ENCODE measurements around the gene INPP5A.

INPP5A gene

GRCh38 chr10:132730573-132730953 is 193.0 kb downstream of the INPP5A start:
- H3K4me3 ChIP-seq (replicated peaks; ENCODE audit: insufficient read depth, low read length): no peak overlapping the region
- DNase-seq (ENCODE audit: low read depth in 1 of 2, low spot score in 1 of 2): no peak
- TF ChIP-seq REST (IDR thresholded peaks at IDR 0.05; ENCODE audit: insufficient replicate concordance, low read depth): no peak
- TF ChIP-seq SPI1 (IDR thresholded peaks at IDR 0.05; ENCODE audit: borderline replicate concordance, low read depth): no peak
- no peak for TF ChIP-seq GABPA (IDR thresholded peaks at IDR 0.05; ENCODE audit: low read depth)
- no peak for TF ChIP-seq CTCF (IDR thresholded peaks at IDR 0.05; ENCODE audit: insufficient read depth, low read length)
- TF ChIP-seq POLR2AphosphoS5 (IDR thresholded peaks at IDR 0.05; ENCODE audit: low read depth): no peak

GRCh38 chr10:132732518-132732917 is 194.9 kb downstream of the INPP5A start:
- Histone ChIP-seq H3K27ac (replicated peaks) (no peak overlapping the region), H3K4me3 (replicated peaks; ENCODE audit: insufficient read depth, low read length) (no peak overlapping the region), H3K27me3 (ENCODE audit: insufficient read depth, poor library complexity, severe bottlenecking) (no peaks in the 10 kb centered on the region)
- DNase-seq (ENCODE audit: low read depth in 1 of 2, low spot score in 1 of 2): no peak
- TF ChIP-seq SPI1 (IDR thresholded peaks at IDR 0.05; ENCODE audit: borderline replicate concordance, low read depth) (no peak), CTCF (IDR thresholded peaks at IDR 0.05; ENCODE audit: insufficient read depth, low read length) (no peak), POLR2AphosphoS5 (IDR thresholded peaks at IDR 0.05; ENCODE audit: low read depth) (no peak), GABPA (IDR thresholded peaks at IDR 0.05; ENCODE audit: low read depth) (no peak), REST (IDR thresholded peaks at IDR 0.05; ENCODE audit: insufficient replicate concordance, low read depth) (no peak)

More at GRCh38 chr10:132730573-132730953, 193.0 kb downstream of the INPP5A start:
- Histone ChIP-seq H3K27ac (replicated peaks) (no peak overlapping the region), H3K27me3 (ENCODE audit: insufficient read depth, poor library complexity, severe bottlenecking) (no peaks in the 10 kb centered on the region)

- DNase-seq (ENCODE audit: low read depth in 1 of 2, low spot score in 1 of 2): no peak
- Histone ChIP-seq H3K27me3 (ENCODE audit: insufficient read depth, poor library complexity, severe bottlenecking) (no peaks in the 10 kb centered on the region), H3K27ac (replicated peaks) (no peak overlapping the region), H3K4me3 (replicated peaks; ENCODE audit: insufficient read depth, low read length) (no peak overlapping the region)
- no peak for TF ChIP-seq CTCF (IDR thresholded peaks at IDR 0.05; ENCODE audit: insufficient read depth, low read length)
- no peak for TF ChIP-seq POLR2AphosphoS5 (IDR thresholded peaks at IDR 0.05; ENCODE audit: low read depth)
- TF ChIP-seq GABPA (IDR thresholded peaks at IDR 0.05; ENCODE audit: low read depth): no peak
- no peak for TF ChIP-seq REST (IDR thresholded peaks at IDR 0.05; ENCODE audit: insufficient replicate concordance, low read depth)
- TF ChIP-seq SPI1 (IDR thresholded peaks at IDR 0.05; ENCODE audit: borderline replicate concordance, low read depth): no peak
These were observed 196.3 kb downstream of the INPP5A start for GRCh38 chr10:132733926-132734325.
